ENCODE measurements around the gene BTD.

BTD gene

GRCh38 chr3:15638193-15638890, 36.8 kb downstream of the BTD start:
- H3K4me3 ChIP-seq (ENCODE audit: low read depth, low read length), result no peak overlapping the region
- no peak for DNase-seq (ENCODE audit: low read depth)
- TF ChIP-seq CTCF (IDR thresholded peaks at IDR 0.05; ENCODE audit: low read depth, low read length, missing control alignments), result no peak
- in situ Hi-C loops (cut with HindIII; ENCODE audit: low sequenced_read_pairs), result loop anchor here (5.0 to 25.0 kb wide), 2 partner anchors 34 to 599 kb away; no protein-coding TSS in a partner anchor

DNA sequence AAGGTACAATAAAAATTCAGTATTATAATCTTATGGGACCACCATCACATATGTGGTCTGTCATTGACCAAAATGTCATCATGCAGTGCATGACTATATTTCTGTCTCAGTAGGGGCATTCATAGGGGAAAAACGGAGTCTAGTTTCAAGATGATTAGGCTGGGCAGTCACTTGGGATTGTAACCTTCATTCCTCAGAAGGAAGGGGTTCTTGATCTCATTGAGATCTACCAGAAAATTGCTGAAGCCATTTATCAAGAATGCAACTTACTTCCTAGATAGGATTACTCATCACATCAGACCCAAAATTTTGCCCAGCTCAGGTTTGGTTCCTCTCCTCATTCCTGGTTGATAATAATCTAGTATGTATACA, 37.3 kb downstream of the BTD start:
- in situ Hi-C loops (cut with HindIII; ENCODE audit: low sequenced_read_pairs), result loop anchor here (5.0 to 25.0 kb wide), 2 partner anchors 33 to 598 kb away; no protein-coding TSS in a partner anchor
- H3K4me3 ChIP-seq (ENCODE audit: low read depth, low read length), result no peak overlapping the region
- TF ChIP-seq CTCF (IDR thresholded peaks at IDR 0.05; ENCODE audit: low read depth, low read length, missing control alignments), result no peak
- DNase-seq (ENCODE audit: low read depth), result no peak

DNA sequence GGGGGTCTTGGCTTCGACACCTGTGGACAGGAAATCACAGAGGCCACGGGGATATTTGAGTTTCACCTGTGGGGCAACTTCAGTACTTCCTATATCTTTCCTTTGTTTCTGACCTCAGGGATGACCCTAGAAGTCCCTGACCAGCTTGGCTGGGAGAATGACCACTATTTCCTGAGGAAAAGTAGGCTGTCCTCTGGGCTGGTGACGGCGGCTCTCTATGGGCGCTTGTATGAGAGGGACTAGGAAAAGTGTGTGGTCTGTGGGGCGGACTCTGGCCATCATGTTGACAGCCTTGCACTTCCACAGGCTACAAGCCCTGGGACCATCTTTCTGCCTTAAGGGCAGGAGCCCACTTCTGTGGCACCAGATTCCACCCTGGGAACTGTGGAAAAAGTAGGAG, 43.7 kb downstream of the BTD start:
- in situ Hi-C loops (cut with HindIII; ENCODE audit: low sequenced_read_pairs), result loop anchor here (25.0 kb wide), 1 partner anchor 592 kb away; no protein-coding TSS in a partner anchor
- DNase-seq (ENCODE audit: low read depth), result no peak
- TF ChIP-seq CTCF (IDR thresholded peaks at IDR 0.05; ENCODE audit: low read depth, low read length, missing control alignments), result no peak
- no peak overlapping the region for H3K4me3 ChIP-seq (ENCODE audit: low read depth, low read length)

GRCh38 chr3:15645740-15646501, 44.4 kb downstream of the BTD start:
- no peak for TF ChIP-seq CTCF (IDR thresholded peaks at IDR 0.05; ENCODE audit: low read depth, low read length, missing control alignments)
- no peak overlapping the region for H3K4me3 ChIP-seq (ENCODE audit: low read depth, low read length)
- DNase-seq (ENCODE audit: low read depth), result no peak
- in situ Hi-C loops (cut with HindIII; ENCODE audit: low sequenced_read_pairs), result loop anchor here (25.0 kb wide), 1 partner anchor 591 kb away; no protein-coding TSS in a partner anchor

DNA sequence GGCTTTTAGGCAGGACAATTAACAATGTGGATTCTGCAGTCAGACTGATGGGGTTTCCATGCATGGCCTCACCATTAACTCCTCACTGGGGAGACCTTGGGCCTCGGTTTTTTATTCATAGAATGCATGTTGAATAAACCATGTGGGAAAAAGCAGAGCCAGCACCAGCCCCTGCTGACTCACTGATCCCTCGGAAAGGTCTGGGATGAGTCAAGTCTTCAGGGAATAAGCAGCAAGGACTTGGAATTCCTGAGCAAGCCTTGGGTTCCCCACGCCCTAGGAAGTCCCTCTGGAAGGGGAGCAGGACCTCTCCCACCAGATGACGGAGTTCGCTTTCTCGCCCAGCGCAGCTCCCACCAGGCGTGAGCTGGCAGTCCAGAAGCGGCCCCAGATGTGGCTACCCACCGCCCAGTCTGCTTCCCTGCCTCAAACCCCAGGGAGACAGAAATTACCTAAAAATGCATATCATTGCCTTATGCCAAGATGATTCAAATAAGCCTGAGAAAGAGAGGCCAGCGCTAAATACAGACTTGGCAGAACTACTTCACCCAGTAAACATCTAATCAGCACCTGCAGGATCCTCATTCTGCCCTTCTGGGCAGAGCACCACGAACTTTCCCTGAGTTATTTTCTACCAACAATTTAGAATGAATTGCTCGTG, 45.4 kb downstream of the BTD start:
- H3K4me3 ChIP-seq (ENCODE audit: low read depth, low read length), result peak overlapping the region; percentile 2
- in situ Hi-C loops (cut with HindIII; ENCODE audit: low sequenced_read_pairs), result loop anchor here (25.0 kb wide), 1 partner anchor 590 kb away; no protein-coding TSS in a partner anchor
- no peak for TF ChIP-seq CTCF (IDR thresholded peaks at IDR 0.05; ENCODE audit: low read depth, low read length, missing control alignments)
- DNase-seq (ENCODE audit: low read depth), result peak; percentile 99

- in situ Hi-C loops (cut with HindIII; ENCODE audit: low sequenced_read_pairs), result loop anchor here (25.0 kb wide), 1 partner anchor 590 kb away; no protein-coding TSS in a partner anchor
- no peak overlapping the region for H3K4me3 ChIP-seq (ENCODE audit: low read depth, low read length)
- TF ChIP-seq CTCF (IDR thresholded peaks at IDR 0.05; ENCODE audit: low read depth, low read length, missing control alignments), result no peak
Observed at GRCh38 chr3:15647611-15648167, 46.1 kb downstream of the BTD start.

More at GRCh38 chr3:15647611-15648167, 46.1 kb downstream of the BTD start:
- peak; percentile 98 for DNase-seq (ENCODE audit: low read depth)

Measured in astrocyte of the cerebellum (primary cell).